ENCODE measurements around the gene PTPRM. TPM values are rescaled to one million over a fixed set of nuclear protein-coding genes. Genes with fewer than 3 reads are reported as not detected.

PTPRM gene
- polyA plus RNA-seq, 1 donor from 2014 or later: 126 TPM

DNA sequence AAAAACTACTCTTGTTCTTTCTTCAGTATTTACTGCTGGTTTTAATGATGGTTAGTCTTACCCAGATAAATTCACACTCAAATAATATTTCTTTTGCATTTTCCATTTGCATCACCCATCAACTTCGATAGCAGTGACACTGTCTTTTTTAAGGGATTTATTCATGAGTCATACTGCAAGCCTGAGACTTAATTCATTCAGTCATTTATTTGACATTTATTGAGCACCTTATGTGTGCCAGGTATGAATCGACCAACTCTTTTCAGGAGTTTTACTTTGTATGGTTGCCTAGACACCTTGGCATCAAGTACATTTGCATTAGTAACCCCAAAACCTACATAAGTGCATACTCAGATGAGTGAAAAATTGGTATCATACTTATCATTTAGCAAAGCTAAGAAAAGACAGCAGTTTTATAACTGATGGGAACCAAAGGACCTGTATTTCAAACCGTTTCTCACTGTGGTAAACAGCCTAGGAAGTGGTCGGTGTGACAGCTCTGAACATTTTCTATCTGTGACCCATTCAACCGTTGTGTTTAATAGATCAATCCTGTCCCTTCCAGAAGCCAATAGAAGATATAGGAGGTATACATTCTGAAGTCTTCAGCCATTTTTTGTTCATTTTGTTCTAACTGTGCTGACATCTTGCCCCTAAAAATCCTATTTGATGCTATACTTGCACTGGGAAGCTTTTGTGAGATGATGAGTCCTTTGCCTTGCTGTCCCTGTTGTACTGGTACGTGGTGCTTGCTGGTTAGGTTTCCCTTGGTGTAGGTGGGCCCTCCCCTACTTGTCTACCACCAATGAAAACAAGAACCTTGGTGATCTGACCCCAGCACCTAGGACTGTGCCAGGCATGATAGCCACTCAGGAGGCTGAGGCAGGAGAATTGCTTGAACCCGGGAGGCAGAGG is 557.4 kb downstream of the PTPRM start:
- Histone ChIP-seq H3K4me2 (ENCODE audit: low read length) (no peak overlapping the region), H4K20me1 (ENCODE audit: insufficient read depth) (no peaks in the 10 kb centered on the region), H3K27me3 (ENCODE audit: insufficient read depth, low read depth, low read length) (no peaks in the 10 kb centered on the region), H2AFZ (ENCODE audit: low read depth, low read length) (no peak overlapping the region), H3K79me2 (replicated peaks; ENCODE audit: insufficient read depth, low read length) (no peaks in the 10 kb centered on the region), H3K36me3 (ENCODE audit: insufficient read depth, low read length) (no peaks in the 10 kb centered on the region), H3K4me3 (ENCODE audit: low read length) (no peak overlapping the region), H3K9ac (ENCODE audit: low read length) (no peak overlapping the region), H3K9me3 (ENCODE audit: low read length) (no peaks in the 10 kb centered on the region), H3K9me2 (ENCODE audit: insufficient read depth, low read length) (no peaks in the 10 kb centered on the region), H3F3A (ENCODE audit: insufficient read depth, low read length, poor library complexity, severe bottlenecking) (no peaks in the 10 kb centered on the region), H3K27ac (ENCODE audit: low read length) (no peak overlapping the region)
- TF ChIP-seq RAD21 (conservative IDR thresholded peaks at IDR 0.05) (no peak), EZH2 (IDR thresholded peaks at IDR 0.05; ENCODE audit: borderline replicate concordance, insufficient read depth, low read length, poor library complexity, severe bottlenecking) (no peak), MXI1 (conservative IDR thresholded peaks at IDR 0.05; ENCODE audit: poor library complexity, severe bottlenecking) (no peak), TAF1 (IDR thresholded peaks at IDR 0.05; ENCODE audit: low read depth) (no peak), SMC3 (conservative IDR thresholded peaks at IDR 0.05; ENCODE audit: poor library complexity) (no peak), POLR2AphosphoS5 (IDR thresholded peaks at IDR 0.05) (no peak), EP300 (conservative IDR thresholded peaks at IDR 0.05; ENCODE audit: poor library complexity, severe bottlenecking) (no peak), REST (IDR thresholded peaks at IDR 0.05; ENCODE audit: borderline replicate concordance) (no peak)
- TF ChIP-seq, protein P1, sequence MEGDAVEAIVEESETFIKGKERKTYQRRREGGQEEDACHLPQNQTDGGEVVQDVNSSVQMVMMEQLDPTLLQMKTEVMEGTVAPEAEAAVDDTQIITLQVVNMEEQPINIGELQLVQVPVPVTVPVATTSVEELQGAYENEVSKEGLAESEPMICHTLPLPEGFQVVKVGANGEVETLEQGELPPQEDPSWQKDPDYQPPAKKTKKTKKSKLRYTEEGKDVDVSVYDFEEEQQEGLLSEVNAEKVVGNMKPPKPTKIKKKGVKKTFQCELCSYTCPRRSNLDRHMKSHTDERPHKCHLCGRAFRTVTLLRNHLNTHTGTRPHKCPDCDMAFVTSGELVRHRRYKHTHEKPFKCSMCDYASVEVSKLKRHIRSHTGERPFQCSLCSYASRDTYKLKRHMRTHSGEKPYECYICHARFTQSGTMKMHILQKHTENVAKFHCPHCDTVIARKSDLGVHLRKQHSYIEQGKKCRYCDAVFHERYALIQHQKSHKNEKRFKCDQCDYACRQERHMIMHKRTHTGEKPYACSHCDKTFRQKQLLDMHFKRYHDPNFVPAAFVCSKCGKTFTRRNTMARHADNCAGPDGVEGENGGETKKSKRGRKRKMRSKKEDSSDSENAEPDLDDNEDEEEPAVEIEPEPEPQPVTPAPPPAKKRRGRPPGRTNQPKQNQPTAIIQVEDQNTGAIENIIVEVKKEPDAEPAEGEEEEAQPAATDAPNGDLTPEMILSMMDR (IDR thresholded peaks at IDR 0.05; ENCODE audit: poor library complexity, severe bottlenecking): no peak

DNA sequence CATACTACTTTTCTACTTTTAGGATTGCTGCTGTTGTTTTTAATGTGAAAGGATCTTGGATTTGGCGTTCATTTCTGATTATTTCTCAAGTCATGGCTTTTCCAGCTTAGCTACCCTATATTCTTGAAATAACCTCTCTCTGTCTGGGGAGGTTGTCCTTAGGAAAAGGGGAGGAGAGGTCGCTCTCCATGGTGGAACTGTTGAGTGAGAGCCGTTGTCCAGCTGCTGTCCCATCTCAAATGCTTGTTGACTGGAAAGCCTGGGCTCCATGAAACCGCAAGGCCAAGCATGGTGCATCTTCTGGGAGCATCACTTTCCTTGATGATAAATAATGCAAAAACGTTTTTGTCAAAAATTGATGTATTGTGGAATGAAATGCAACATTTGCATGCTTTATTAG is 563.0 kb downstream of the PTPRM start:
- H3K36me3 ChIP-seq (ENCODE audit: insufficient read depth, low read length): no peaks in the 10 kb centered on the region
- no peaks in the 10 kb centered on the region for H3K79me2 ChIP-seq (replicated peaks; ENCODE audit: insufficient read depth, low read length)
- no peak for TF ChIP-seq MXI1 (conservative IDR thresholded peaks at IDR 0.05; ENCODE audit: poor library complexity, severe bottlenecking)
- no peak for TF ChIP-seq EZH2 (IDR thresholded peaks at IDR 0.05; ENCODE audit: borderline replicate concordance, insufficient read depth, low read length, poor library complexity, severe bottlenecking)
- TF ChIP-seq REST (IDR thresholded peaks at IDR 0.05; ENCODE audit: borderline replicate concordance): no peak
- no peak for TF ChIP-seq TAF1 (IDR thresholded peaks at IDR 0.05; ENCODE audit: low read depth)
- no peak for TF ChIP-seq RAD21 (conservative IDR thresholded peaks at IDR 0.05)
- no peak for TF ChIP-seq EP300 (conservative IDR thresholded peaks at IDR 0.05; ENCODE audit: poor library complexity, severe bottlenecking)
- TF ChIP-seq SMC3 (conservative IDR thresholded peaks at IDR 0.05; ENCODE audit: poor library complexity): no peak
- no peak for TF ChIP-seq POLR2AphosphoS5 (IDR thresholded peaks at IDR 0.05)
- TF ChIP-seq, protein P1 (IDR thresholded peaks at IDR 0.05; ENCODE audit: poor library complexity, severe bottlenecking): no peak
- no peaks in the 10 kb centered on the region for H3K27me3 ChIP-seq (ENCODE audit: insufficient read depth, low read depth, low read length)
- H3K27ac ChIP-seq (ENCODE audit: low read length): no peak overlapping the region
- H3K4me2 ChIP-seq (ENCODE audit: low read length): no peak overlapping the region
- H3K4me3 ChIP-seq (ENCODE audit: low read length): no peak overlapping the region
- no peaks in the 10 kb centered on the region for H3K9me3 ChIP-seq (ENCODE audit: low read length)
- no peaks in the 10 kb centered on the region for H3K9me2 ChIP-seq (ENCODE audit: insufficient read depth, low read length)
- H4K20me1 ChIP-seq (ENCODE audit: insufficient read depth): no peaks in the 10 kb centered on the region
- no peak overlapping the region for H2AFZ ChIP-seq (ENCODE audit: low read depth, low read length)
- peaks cover 3% of the 10 kb centered on the region for H3F3A ChIP-seq (ENCODE audit: insufficient read depth, low read length, poor library complexity, severe bottlenecking)
- no peak overlapping the region for H3K9ac ChIP-seq (ENCODE audit: low read length)
